Astrocyte of the hippocampus (primary cell): Measurements from ENCODE around the gene SDE2.
A peak's percentile ranks its signal among the peaks of the same experiment; 100 is the strongest.
"Not testable (repeated sequence)": the region's sequence is repeated elsewhere in the genome, so short reads cannot be mapped to it uniquely, and the experiment has no call there.

ENCODE experiments used
- DNase-seq: peaks from one replicate; pipeline ENCODE4 v3.0.0; 2011; ENCODE audit warnings: low read depth, low spot score

The SDE2 gene

GRCh38 chr1:225975146-225975545 lies 24.0 kb downstream of the SDE2 start:
- not testable (repeated sequence) for DNase-seq

- DNase-seq, result no peak
These were observed 24.7 kb downstream of the SDE2 start for GRCh38 chr1:225974454-225974853.

- no peak for DNase-seq
These were observed 26.0 kb downstream of the SDE2 start for GRCh38 chr1:225973158-225973557.

- DNase-seq, result no peak
These were observed 26.6 kb downstream of the SDE2 start for GRCh38 chr1:225972344-225973152.

- not testable (repeated sequence) for DNase-seq
These were observed 28.5 kb downstream of the SDE2 start for GRCh38 chr1:225970592-225971157.

- DNase-seq, result not testable (repeated sequence)
These were observed 29.4 kb downstream of the SDE2 start for GRCh38 chr1:225969751-225970150.

- DNase-seq, result no peak
These were observed 33.9 kb downstream of the SDE2 start for GRCh38 chr1:225965231-225965630.

- DNase-seq, result no peak
These were observed 35.2 kb downstream of the SDE2 start for GRCh38 chr1:225963735-225964530.

- peak; percentile 34 for DNase-seq
These were observed 36.6 kb downstream of the SDE2 start for GRCh38 chr1:225962440-225962975.

- no peak for DNase-seq
These were observed 37.3 kb downstream of the SDE2 start for GRCh38 chr1:225961659-225962439.

GRCh38 chr1:225958041-225958440 lies 41.1 kb downstream of the SDE2 start:
- no peak for DNase-seq

GRCh38 chr1:225954753-225955152 lies 44.4 kb downstream of the SDE2 start:
- no peak for DNase-seq

GRCh38 chr1:225953315-225953714 lies 45.8 kb downstream of the SDE2 start:
- DNase-seq, result no peak

- DNase-seq, result no peak
These were observed 48.1 kb downstream of the SDE2 start for GRCh38 chr1:225950905-225951497.

- no peak for DNase-seq
These were observed 50.1 kb downstream of the SDE2 start for GRCh38 chr1:225949041-225949440.

GRCh38 chr1:225946803-225947202 lies 52.3 kb downstream of the SDE2 start:
- DNase-seq, result no peak

- DNase-seq, result no peak
These were observed 53.0 kb downstream of the SDE2 start for GRCh38 chr1:225946082-225946620.

GRCh38 chr1:225945564-225945963 lies 53.6 kb downstream of the SDE2 start:
- DNase-seq, result no peak

GRCh38 chr1:225944951-225945350 lies 54.2 kb downstream of the SDE2 start:
- DNase-seq, result no peak

- DNase-seq, result no peak
These were observed 54.8 kb downstream of the SDE2 start for GRCh38 chr1:225944387-225944786.

GRCh38 chr1:225943582-225943981 lies 55.6 kb downstream of the SDE2 start:
- no peak for DNase-seq
